AML-193 (cell line): Measurements from ENCODE around the gene GALNT15.

Experiments used
- DNase-seq, 2 experiments: peaks; one replicate each; lab custom pipeline; 2025; lab: John Stamatoyannopoulos, UW

Gene GALNT15

DNA sequence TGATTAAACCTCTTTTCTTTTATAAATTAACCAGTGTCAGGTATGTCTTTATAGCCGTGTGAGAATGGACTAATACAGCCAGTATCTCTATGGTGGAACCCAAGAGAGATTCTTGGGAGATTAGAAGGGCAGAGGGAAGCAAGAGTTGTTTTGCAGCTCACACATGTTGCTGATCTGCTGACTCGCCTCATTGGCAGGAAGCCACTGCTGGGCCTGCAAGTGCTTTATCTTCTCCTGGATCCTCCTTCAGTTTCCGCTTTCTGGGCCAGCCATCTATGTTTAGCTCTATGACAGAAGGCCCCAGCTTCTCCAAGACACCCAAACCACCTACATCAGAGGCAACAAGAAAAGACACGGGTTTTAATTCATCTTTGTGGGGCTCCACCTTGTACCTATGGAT lies 23.4 kb upstream of the GALNT15 start:
- DNase-seq: peak; percentile 25 to 50

DNA sequence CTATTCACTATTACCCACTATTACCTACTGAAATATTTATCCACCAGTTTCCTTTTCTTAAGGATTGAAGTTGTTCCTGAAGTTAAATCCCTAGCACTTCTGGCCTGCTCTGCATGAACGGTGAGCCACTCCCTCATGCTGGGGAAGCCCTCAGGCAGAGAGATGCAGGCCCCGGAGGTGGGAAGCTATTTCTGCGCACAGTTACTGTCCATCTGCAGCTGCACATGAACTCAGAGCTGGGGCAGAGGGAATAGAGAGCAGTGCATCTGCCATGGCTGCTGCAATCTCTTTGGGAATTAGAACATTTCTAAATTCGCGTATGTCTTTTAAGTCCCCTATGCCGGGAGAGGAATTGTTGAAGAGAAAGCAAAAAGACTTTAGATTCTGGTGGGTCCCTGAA lies 6.3 kb upstream of the GALNT15 start:
- no peak for DNase-seq

DNA sequence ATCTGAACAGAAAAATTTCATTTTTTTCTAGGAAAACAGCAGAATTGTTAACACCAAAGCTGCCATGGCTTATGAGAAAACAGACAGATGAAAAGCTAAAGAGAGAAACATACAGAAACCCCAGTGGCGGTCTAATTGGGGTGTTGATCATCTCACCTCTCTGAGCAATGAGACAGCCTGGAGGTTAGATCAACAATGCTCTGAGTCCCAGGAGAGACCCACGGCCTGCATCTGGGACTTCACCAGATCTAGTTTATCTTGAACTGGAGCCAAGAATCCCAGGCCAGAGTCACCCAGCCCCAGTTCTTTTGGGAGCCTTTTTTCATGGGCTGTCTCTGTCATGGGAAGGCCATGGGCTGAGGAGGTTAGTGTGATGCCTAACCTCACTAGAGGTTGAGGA lies 3.5 kb upstream of the GALNT15 start:
- no peak for DNase-seq

DNA sequence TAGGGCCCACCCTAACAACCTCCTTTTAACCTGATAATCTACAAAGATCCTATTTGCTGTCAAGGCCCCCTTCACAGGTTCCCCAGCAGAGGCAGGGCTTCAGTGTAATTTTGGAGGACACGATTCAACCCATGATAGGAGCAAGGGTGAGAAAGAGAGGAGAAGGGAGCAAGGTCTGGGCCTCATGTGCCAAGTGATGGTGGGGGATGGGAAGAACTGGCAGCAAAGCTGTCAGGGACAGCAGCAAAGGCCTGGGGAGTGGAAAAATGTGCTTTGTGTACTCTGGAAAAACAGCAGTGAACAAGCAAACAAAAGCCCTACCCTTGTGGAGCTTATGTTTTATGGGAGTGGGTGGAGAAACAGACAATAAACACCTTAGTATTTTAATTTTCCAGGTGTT lies 2.7 kb upstream of the GALNT15 start:
- DNase-seq: no peak

DNA sequence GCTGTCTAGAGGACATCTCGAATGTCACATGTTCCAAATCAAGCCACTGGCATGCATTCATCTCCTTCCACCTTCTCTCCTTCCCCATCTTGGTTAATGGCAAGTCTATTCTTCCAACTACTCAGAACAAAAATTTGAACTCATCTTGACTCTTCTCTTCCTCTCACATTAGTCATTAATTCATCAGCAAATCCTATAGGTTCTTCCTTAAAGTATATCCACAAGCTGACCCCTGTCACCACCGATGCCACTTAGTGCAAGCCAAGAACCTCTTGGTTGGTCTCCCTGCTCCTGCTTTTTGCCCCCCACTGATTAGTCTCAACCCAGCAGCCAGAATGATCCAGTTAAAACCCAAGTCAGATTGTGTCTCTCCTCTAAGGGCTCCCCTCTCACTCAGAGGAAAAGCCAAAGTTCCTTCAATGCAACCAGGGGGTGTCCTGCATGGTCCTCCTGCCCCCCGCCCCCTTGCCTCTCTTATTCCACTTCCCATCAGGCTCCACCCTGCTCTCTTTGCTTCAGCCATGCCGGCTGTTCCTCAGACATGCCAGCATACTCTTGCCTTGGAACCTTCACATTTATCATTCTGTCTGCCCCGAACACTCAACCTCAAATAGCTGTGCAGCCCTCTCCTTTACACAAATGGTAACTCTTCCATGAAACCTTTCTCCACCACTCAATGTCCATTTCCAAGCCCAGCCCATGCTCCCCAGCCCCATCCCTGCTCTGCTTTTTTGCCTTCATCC lies 1.0 kb upstream of the GALNT15 start:
- no peak for DNase-seq

DNA sequence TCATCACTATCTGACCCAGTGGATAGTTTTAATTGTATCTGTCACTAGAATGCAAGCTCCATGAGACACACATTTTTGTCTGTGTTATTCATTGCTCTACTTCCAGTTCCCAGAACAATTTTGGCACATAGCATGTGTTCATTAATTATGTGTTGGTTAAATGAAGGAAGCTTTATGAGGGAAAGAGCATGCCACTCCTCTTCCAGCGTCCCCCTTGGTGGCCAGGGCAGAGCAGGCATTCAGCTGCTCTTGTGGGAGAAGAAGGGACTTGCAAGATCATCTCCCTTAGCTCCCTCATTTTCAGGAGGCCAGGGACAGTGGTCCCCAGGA lies 489 bp upstream of the GALNT15 start:
- DNase-seq: no peak

DNA sequence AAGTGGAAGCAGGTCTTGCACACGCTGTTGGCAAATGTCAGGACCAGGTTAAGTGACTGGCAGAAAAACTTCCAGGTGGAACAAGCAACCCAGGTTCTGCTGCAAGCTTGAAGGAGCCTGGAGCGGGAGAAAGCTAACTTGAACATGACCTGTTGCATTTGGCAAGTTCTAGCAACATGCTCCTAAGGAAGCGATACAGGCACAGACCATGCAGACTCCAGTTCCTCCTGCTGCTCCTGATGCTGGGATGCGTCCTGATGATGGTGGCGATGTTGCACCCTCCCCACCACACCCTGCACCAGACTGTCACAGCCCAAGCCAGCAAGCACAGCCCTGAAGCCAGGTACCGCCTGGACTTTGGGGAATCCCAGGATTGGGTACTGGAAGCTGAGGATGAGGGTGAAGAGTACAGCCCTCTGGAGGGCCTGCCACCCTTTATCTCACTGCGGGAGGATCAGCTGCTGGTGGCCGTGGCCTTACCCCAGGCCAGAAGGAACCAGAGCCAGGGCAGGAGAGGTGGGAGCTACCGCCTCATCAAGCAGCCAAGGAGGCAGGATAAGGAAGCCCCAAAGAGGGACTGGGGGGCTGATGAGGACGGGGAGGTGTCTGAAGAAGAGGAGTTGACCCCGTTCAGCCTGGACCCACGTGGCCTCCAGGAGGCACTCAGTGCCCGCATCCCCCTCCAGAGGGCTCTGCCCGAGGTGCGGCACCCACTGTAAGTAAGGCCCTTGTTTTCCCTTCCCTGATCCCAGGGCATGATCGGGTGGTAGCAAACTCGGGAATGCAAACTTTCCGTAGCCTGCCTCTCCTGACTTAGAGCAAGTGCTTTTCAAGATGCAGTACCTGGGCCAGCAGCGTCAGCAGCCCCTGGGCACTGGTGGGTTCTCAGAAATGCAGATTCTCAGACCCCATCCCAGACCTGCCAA lies 759 bp downstream of the GALNT15 start:
- DNase-seq: no peak

DNA sequence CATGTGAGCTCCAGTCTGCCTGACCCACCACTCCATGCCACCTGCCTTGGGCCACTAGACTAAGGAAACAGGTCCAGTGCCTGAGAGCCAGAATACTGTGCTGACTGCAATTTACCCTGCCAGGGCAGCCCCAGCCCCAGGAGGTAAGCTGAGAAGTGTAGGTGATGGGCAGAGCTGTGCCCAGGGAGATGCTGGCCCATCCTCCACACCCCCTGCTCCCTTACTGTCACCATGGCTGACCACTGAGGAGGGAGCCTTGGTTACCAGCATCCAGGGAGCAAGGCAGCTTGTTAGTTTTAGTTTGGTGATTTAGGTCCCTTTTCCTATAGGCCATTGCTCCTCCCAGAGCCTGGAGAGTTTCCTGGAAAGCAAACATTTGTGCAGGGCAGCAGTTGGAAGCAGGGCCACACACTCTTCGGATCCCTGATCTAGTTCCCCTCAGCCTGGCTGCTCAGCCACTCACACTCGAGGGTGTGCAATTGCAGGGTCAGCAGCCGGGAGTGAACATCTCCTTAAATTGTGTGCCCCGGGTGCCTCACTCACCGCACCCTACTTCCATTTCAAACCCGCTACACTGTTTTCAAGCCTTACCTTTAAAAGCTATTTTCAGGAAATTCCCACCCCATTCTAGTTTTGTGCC lies 2.0 kb downstream of the GALNT15 start:
- no peak for DNase-seq

DNA sequence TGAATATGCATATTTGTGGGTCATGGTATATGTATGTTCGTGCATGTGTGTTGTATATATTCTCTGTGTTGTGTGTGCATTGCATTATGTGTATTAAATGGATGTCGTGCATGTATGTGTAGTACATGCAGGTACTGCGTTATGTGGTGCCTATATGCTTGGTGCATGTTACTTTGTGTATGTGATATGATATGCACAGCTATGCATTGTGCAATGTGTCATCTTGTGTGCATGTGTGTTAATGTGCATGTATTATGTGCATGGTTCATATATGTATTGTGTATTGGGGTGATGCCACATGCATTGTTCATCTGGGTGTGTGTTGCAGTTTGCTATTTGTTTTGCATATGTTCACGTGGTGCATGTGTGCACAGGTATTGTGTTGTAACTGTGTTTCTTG lies 2.9 kb downstream of the GALNT15 start:
- DNase-seq: no peak

DNA sequence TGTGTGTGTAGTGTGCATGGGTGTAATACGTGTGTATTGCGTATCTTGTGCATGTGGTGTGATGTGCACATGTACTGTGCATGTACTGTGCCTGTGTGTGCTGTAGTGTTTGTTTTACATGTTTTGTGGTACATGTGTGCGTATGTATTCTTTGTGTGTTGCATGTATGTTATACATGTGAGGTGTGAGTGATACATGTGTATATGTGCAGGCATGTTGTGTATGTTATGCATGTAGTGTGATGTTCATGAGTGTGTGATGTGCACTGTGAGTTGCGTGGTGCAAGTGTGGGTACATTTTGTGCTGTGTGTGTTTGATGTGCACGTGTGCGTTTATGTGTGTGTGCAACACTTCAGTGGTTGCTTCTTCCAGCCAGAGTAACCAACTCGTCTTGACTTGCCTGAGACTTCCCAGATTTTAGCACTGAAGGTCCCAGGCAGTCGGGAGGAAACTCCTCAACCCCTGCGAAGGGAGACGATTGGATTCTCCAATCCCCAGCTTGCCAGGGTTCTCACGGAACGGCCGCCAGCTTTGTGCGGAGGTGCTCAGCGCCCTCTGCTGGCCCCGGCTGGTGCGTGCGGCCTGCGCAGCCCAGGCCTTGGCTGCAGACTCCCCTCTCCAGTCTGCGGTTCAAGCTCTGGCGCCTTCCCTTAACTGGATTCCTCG lies 3.6 kb downstream of the GALNT15 start:
- no peak for DNase-seq

DNA sequence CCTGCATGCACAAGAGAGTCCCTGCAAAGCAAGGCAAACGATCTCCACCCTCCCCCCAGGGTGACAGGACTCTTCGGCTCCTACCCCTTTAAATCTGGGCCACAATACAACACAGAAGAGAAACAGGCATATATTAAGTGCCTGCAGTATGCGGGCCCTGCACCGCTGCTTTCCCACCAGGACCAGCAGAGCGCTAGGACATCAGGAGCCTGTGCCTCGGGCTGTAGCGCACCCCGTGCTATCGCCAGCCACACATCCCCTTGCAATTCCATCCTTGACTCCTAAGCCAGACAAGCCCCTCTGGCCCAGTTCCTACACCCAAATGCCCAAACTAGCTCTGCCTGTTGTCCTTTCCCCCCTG lies 4.1 kb downstream of the GALNT15 start:
- no peak for DNase-seq

DNA sequence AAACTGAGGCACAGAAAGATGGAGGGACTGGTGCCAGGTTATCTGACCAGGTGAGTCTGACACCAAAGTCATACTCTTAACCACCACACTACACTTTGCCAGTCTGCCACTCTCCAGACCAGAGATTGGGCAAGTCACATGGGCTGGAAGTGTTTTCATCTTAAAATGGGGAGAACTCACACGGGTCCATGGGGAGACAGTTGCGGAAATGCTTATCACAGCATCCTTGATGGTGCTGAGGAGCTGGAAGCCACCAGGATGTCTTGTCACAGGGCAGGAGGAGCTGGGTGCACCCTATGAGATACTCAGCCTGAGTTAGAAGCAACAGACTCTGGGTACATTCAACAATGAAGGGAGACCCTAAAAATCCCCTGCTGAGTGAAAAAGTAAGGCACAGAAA lies 4.8 kb downstream of the GALNT15 start:
- no peak for DNase-seq

DNA sequence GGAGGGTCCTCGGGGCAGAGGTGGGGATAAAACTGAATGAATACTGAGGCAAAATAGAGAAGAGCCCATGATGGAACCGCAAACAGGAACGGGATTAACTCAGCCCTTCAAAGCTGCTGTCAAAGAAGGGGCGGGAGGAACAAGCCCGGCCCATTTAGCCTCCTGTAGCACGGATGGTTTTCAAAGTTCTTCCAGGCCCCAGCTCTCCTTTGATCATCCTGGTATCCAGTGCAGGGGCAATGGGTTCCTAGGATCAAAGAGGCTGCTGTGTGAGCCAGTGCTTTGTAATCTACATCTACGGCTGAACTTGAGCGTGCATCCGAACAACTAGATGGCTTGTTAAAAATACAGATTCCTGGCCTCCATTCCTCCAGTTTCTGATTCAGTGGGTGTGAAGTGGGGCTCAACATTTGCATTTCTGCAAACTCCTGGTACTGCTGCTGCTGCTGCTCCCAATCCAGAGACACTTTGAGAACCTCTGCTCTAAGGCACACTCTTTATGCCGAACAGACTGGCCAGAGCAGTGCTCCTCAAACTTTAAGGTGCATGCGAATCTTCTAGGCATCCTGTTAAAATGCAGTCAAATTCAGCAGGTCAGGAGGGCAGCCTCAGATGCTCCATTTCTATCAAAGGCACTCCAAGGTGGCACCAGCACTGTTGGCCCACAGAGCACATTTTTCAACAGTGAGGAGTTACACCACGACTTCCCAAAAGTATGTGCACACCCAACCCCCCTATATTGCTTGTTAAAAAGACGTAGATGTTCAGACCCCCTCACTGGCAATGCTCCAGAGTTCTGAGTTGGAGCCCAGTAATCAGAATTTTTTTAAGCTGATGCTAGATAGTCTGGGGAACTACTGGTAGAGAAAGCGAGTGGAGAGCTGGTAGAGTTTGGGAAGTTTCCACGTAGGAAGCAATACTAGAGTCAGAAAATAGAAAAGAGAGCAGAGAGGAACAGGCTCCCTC lies 5.6 kb downstream of the GALNT15 start:
- no peak for DNase-seq

DNA sequence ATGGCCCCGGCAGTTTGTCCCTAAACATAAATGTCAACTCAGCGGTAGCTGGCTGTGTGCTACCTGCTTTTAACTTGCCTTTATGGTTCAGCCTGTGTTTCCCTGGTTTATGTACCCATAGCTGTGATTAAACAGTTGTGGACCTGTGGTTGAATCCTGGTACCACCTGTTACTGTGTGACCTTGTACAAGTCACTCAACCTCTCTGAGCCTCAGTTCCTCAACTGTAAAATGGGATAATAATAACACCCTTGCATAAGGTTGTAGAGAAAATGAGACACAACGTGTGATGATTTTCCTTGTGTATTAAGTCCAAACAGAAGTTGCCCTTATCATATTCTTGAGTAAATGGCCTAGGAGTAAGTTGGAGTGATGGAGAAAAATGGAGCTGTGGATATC lies 6.3 kb downstream of the GALNT15 start:
- DNase-seq: no peak

DNA sequence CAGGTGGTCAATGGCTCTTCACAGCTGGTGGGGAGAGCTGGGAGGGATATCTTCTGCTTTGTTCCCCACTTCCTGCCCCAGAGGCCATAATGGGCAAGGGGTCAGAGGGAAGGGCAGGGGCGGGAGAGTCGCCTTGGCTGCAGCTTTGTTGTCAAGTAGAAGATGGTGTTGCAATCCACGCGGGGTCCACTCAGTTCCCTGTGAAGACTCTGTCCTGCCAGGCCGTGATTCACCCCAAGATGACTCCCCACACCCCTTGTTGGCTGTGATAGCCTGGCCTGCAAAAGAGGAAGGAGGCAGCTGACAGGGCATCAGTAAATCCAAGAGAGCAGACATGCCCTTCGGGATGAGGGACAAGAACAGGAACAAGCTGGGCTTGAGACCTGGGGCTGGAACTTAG lies 6.9 kb downstream of the GALNT15 start:
- DNase-seq: peak; percentile 43 to 44

DNA sequence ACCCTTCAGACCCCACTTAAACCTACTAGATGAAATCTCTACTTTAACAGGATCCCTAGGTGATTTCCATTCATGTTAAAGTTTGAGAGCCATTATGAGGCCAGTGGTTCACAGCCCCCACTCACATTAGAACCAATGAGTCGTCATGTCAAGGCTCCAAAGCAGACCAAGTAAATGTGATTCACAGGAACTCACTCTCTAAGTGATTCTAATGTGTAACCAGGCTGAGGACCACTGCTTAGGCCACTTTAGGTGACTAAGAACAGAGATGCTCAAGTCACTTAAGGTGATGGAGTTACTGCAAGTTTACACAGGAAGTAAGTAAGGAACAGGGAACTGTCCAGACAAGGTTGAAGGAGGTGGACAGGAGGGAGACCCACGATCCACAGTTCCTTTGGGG lies 7.7 kb downstream of the GALNT15 start:
- no peak for DNase-seq

DNA sequence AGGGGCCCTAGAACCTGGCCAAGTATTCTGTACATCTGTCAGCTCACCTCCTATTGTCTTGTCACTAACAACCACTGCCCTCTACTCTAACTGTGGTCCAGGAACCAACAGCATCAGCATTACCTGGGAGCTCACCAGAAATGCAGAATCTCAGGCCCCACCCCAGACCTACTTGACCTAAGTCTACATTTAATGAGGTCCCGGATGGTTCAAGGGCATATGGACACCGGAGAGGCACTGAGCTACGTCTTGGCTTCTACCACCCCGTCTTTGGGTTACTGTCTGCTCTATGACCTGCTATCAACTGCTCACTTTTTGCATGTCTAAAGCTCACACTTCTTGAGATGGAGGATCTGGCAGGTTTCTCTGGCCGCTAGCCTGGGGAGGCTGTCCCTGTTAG lies 8.1 kb downstream of the GALNT15 start:
- DNase-seq: no peak

DNA sequence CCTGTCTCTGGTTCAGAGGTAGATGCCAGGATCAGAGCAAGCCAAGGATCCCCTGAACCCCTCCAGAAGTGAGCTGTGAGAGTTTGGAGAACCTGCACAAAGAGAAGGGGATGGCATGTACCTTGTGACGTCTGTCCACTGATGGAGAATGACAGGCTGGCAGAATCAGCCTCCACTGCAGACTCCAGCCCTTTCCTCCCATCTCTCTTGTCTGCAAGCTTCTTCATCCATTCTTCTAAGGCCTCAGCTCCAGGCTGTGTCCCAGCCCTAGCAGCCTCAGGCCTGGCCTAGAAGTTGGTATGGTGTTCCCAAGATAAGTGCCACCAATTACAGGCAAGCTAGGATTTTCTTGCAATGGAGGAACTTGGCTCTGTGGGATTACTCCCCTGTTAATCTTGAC lies 8.6 kb downstream of the GALNT15 start:
- DNase-seq: no peak

DNA sequence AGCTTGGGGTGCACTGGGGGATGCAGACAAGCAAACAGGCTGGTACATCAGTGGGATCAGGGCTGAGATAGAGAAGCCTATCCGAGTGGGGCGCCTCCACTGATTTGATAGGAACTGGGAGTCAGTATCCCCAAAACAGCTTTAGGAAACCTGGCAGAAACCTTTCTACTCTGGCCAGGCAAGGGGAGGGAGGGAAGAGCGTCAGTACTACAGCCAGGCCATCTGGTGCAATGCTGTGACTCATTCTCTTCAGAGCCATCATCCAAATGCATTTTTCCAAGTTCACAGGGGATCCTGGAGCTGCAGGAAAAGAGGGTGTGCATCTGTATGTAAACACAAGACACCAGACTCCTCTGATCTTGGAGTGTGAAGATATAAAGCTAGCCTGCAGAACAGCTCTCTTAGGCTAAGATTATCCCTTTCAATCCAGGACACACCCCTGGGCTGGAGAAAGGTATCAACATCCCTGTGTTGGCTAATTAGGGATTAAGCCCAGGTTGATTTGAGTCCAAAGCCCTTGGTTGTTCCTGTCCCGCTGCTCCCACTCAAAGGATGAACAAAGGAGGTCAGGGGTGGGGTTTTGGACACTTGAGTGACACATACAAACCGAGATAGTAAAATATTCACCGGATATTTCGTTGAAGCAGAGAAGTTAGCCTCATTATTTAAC lies 9.3 kb downstream of the GALNT15 start:
- DNase-seq: no peak

DNA sequence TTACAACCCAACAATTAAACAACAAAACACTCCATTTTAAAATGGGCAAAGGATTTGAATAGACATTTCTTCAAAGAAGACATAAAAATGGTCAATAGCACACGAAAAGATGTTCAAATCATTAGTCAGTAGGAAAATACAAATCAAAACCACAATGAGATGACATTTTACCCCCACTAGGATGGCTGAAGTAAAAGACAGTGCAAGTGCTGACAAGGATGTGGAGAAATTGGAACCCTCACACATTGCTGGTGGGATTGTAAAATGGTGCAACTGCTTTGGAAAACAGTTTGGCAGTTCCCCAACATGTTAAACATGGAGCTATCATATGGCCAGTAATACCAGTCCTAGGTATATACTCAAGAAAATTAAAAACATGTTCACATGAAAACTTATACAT lies 11.6 kb downstream of the GALNT15 start:
- no peak for DNase-seq

DNA sequence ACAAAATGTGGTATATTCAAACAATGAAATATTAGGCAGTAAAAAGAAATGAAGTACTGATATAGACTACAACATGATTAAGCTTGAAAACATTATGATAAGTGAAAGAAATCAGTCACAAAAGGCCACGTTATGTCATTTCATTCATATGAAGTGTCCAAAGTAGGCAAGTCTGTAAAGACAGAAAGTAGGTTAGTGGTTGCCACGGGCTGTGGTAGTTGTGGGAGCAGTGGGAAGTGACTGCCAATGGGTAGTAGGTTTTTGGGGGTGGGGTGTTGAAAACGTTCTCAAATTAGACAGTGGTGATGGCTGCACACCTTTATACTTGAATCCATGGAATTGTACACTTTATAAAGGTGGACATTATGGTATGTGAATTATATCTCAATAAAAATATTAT lies 12.1 kb downstream of the GALNT15 start:
- no peak for DNase-seq
